Neuron (in vitro differentiated cells): ENCODE results near the gene PLB1.

Experiments
- H2AFZ ChIP-seq: one replicate; pipeline ENCODE4 v1.6.1; 2013; ENCODE audit warnings: low read depth, mild to moderate bottlenecking, inconsistent platforms, low read length, moderate library complexity
- H3K27me3 ChIP-seq: one replicate; pipeline ENCODE4 v1.6.1; 2013; ENCODE audit warnings: low read length; ENCODE audit not compliant: insufficient read depth
- H3K36me3 ChIP-seq: one replicate; pipeline ENCODE4 v1.6.1; 2013; ENCODE audit warnings: low read length; ENCODE audit not compliant: insufficient read depth
- H3K4me1 ChIP-seq: one replicate; pipeline ENCODE4 v1.6.1; 2013; ENCODE audit warnings: low read length; ENCODE audit not compliant: insufficient read depth
- H3K4me3 ChIP-seq: 2 replicates; pipeline ENCODE4 v1.5.1; 2013; ENCODE audit warnings: mild to moderate bottlenecking, low read length, moderate library complexity
- H3K9me3 ChIP-seq: one replicate; pipeline ENCODE4 v1.6.1; 2013; ENCODE audit warnings: low read length

Gene PLB1

DNA sequence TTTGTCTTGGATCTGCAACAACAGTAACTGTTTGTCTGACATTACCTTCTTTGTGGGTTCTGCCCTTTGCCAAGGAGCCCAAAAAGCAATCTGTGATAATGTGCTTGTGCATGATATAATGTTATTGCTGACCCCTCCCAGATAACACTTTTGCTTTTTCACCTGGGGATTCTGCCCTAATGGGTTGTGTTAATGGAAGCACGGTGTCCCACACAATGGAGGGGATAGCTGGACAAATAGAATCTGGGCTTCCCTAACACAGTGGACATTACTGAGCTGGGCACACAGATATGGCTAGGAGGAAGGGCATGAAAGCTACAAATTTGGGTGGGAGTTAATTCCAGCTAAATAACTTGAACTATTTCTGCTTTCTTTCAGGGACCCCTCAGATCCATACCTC lies 20.6 kb downstream of the PLB1 start:
- no peaks in the 10 kb centered on the region for H3K9me3 ChIP-seq

DNA sequence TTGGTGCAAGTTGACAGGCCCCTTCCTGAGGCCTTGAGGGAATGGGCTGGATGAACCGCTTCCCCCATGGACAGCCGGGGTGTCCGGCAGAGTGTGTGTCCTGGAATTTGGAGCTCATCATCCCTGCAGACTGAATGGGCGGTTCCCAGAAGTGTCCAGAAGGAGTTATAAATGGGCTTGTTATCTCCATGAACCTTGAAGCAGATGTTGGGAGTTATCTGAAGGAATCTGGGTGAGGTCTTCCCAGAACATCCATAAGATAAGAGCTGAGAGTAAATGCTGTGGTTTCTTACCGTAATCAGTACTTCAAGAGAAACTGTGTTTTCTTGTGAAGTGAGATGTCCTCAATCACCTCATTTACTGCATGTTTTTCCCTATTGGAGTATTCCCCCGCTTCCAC lies 21.1 kb downstream of the PLB1 start:
- peaks cover 1% of the 10 kb centered on the region for H3K4me1 ChIP-seq
- H2AFZ ChIP-seq: no peak overlapping the region
- peaks cover 4% of the 10 kb centered on the region for H3K27me3 ChIP-seq
- H3K36me3 ChIP-seq: no peaks in the 10 kb centered on the region
- no peak overlapping the region for H3K4me3 ChIP-seq
- no peaks in the 10 kb centered on the region for H3K9me3 ChIP-seq

More for the DNA sequence above, 20.6 kb downstream of the PLB1 start:
- Histone ChIP-seq H3K27me3 (peaks cover 4% of the 10 kb centered on the region), H3K4me3 (no peak overlapping the region), H2AFZ (no peak overlapping the region), H3K4me1 (no peaks in the 10 kb centered on the region), H3K36me3 (no peaks in the 10 kb centered on the region)

DNA sequence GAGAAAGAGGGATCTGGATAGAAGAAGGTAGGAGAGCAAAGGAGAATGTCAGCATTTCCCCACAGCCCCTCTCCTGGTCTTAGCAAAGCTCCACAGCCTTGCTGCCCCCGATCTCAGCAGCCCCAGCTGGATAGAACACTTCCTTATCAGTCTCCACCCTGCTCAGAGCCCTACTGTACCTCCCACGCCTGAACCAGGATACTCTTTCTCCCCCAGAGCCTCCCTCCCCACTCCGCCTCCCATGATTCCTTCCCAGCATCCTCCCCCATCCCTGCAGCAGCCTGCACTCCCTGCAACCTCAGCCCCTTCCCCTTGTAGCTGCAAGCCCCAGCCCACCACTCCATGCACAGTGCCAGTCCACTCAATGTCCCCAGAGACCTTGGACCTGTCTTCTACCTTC lies 25.8 kb downstream of the PLB1 start:
- Histone ChIP-seq H3K9me3 (no peaks in the 10 kb centered on the region), H3K4me1 (peaks cover 18% of the 10 kb centered on the region), H3K36me3 (no peaks in the 10 kb centered on the region), H3K27me3 (peaks cover 11% of the 10 kb centered on the region), H2AFZ (no peak overlapping the region), H3K4me3 (no peak overlapping the region)

DNA sequence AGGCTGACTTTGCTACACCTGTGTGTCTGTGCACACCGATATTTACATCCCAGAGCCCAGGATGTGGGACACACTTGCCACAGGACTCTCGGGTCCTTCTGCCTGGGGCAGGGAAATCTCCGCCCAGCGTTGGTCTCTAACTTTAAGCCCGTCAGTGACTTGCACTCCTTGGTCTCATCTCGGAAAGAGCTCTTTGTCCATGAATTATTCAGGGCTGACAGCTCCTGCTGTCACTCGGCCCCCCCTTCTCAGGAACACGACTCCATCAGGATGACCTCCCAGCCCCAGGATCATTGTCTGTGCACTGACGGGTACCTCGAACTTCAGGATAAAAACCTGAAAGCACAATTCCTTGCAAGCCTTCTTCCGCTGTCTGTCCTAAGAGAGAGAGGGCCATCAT lies 26.6 kb downstream of the PLB1 start:
- Histone ChIP-seq H3K4me1 (peaks cover 18% of the 10 kb centered on the region), H3K27me3 (peaks cover 11% of the 10 kb centered on the region), H2AFZ (no peak overlapping the region), H3K36me3 (no peaks in the 10 kb centered on the region), H3K4me3 (no peak overlapping the region), H3K9me3 (no peaks in the 10 kb centered on the region)

DNA sequence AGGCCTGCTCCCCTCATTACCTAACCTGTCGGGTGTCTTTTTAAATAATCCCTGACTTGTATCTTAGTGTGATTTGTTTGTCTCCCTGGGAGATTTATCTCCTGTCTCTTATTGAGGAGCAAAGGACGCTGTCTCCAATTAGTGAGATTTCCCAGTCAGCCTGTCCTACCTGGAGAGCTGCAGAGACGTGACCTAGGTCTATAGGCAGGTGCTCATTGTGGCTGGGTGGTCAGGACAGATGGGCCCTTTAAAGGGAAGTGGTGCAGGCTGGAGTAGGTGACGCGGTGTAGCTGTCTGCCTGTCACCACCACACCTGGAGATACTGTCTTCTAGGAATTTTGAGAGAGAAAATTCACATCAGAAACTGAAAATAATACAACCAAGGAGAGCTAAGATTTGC lies 28.0 kb downstream of the PLB1 start:
- no peaks in the 10 kb centered on the region for H3K36me3 ChIP-seq
- H3K27me3 ChIP-seq: peaks cover 11% of the 10 kb centered on the region

DNA sequence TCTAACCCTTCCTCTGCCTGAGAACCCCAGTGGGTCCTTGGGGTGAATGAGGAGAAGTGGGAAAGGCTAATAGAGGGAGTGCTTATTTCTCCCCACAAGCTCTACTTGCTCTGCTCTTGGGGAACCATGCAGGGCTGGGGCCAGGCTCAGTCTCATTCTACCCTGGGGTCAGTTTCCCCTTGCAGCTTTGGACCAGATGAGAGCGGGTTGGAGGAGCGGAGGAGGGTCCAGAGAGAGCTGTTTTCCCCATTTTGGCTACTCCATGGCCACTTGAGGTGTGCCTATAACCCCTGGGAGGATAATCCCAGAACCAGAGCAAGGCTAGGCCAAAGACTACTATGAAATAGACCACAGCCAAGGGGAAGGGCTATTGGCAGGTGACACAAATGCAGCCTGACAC lies 29.6 kb downstream of the PLB1 start:
- peaks cover 23% of the 10 kb centered on the region for H3K4me1 ChIP-seq
- H3K36me3 ChIP-seq: no peaks in the 10 kb centered on the region
- H2AFZ ChIP-seq: no peak overlapping the region
- peaks cover 11% of the 10 kb centered on the region for H3K27me3 ChIP-seq
- no peaks in the 10 kb centered on the region for H3K9me3 ChIP-seq
- H3K4me3 ChIP-seq: no peak overlapping the region

More for the DNA sequence above, 28.0 kb downstream of the PLB1 start:
- no peaks in the 10 kb centered on the region for H3K9me3 ChIP-seq
- no peak overlapping the region for H2AFZ ChIP-seq
- H3K4me3 ChIP-seq: no peak overlapping the region
- H3K4me1 ChIP-seq: peaks cover 23% of the 10 kb centered on the region

DNA sequence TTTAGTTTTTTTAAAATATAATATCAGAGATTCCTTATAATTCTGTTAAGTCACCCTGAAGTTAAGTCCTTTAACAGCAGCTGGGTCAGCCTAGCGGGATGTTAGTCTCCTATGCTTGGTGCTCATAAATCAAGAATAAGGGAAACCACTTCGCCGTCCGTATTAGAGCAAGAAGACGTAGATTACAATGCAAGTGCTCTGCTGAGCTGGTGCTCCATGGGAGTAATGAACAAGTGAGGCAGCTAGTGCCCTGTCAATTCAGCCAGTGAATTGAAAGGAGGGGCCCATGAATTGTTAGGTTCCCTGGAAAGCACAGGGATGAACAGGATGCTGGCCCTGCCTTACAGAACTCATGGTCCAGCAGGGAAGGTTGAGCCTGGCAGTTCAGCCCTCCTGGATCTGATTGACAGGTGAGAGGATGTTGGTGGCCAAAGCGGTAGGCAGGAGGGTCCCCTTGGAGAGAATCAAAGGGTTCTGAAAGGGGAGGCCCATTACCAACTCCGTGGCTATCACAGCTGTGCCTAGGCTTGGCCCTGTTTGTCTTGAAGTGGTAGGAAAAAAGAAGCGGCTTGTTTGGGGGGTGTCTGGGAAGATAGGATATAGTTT lies 30.8 kb downstream of the PLB1 start:
- peaks cover 11% of the 10 kb centered on the region for H3K27me3 ChIP-seq

DNA sequence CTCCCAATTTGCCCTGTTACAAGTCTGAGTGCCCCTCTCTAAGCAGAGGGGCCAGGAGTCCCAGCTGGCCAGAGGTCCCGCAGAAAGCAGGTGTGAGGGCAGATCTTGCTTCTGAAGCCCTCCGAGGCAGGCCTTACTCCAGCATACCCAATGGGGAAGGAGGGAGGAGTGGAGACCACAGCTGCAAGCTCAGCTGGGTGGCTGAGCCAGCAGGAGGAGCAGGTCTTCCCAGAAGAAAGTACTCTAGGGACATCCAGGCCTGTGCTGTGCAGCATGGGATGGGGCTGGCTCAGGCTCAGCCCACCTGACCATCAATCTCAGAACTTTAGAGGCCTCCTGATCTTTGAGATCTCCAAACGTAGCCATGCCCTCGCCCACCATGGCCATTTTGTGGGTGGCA lies 31.3 kb downstream of the PLB1 start:
- H3K36me3 ChIP-seq: no peaks in the 10 kb centered on the region
- no peaks in the 10 kb centered on the region for H3K9me3 ChIP-seq
- no peak overlapping the region for H3K4me3 ChIP-seq
- H3K4me1 ChIP-seq: peaks cover 19% of the 10 kb centered on the region
- H2AFZ ChIP-seq: no peak overlapping the region
- H3K27me3 ChIP-seq: peaks cover 11% of the 10 kb centered on the region

More for the DNA sequence above, 30.8 kb downstream of the PLB1 start:
- no peaks in the 10 kb centered on the region for H3K9me3 ChIP-seq
- H3K4me1 ChIP-seq: peaks cover 23% of the 10 kb centered on the region
- no peak overlapping the region for H2AFZ ChIP-seq
- no peak overlapping the region for H3K4me3 ChIP-seq
- no peaks in the 10 kb centered on the region for H3K36me3 ChIP-seq

DNA sequence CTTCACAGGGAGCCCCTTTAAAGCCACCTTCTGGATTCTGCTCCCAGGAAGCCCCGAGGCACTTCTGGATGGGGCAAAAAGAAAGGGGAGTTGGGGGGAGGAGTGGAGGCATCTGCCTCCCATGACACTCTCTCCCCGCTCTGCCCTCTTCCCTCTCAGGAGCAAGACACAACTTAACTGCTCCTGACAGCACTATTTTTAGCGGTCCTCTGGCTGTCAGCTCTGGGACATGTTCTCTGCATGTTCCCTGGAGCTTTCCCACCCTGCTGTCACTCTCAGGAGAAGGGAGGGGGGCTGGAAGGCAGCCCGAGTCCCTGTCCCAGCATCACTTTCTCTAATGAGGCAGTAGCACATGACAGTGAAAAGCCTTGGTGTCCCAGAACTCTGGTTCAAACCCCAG lies 32.3 kb downstream of the PLB1 start:
- Histone ChIP-seq H3K4me3 (no peak overlapping the region), H3K9me3 (no peaks in the 10 kb centered on the region), H3K4me1 (peaks cover 10% of the 10 kb centered on the region), H3K36me3 (no peaks in the 10 kb centered on the region), H3K27me3 (peaks cover 11% of the 10 kb centered on the region), H2AFZ (no peak overlapping the region)

DNA sequence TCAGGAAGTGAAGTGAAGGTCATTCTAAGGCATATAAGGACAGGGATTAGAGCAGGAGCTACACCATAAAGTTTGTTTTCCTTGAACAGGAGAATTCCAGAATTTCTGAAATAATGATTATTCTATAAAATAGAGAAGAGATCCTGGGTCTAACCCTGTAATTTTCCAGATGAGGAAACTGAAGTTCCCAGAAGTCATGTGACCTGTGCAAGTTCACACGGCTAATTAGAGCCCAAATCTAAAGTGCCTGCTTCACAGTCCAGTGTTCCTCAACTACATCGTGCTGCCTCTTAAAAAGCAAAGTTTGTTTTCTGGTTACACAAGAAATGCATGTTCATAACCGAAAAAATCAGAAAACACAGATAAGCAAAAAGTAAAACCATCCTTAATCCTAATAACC lies 34.9 kb downstream of the PLB1 start:
- Histone ChIP-seq H3K9me3 (no peaks in the 10 kb centered on the region), H3K4me3 (no peak overlapping the region), H3K27me3 (peaks cover 1% of the 10 kb centered on the region), H3K4me1 (peaks cover 5% of the 10 kb centered on the region), H3K36me3 (no peaks in the 10 kb centered on the region), H2AFZ (no peak overlapping the region)

DNA sequence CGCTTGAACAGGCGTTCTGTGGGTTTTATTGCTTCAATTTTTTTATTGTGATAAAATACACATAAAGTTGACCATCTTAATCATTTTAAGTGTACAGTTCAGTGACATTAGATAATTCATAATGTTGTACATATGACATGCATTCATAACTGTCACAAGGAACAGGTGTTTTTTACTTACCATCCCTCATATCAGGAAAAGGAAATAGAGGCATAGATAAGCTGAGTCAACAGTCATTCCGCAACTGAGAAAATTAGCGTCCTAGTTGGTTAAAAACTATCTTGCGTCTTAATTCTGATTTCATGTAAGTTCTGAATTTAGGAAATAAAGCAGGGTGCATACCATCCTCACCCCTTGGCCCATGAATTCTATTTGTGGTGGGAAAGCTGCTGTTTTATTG lies 36.5 kb downstream of the PLB1 start:
- Histone ChIP-seq H3K4me1 (peaks cover 5% of the 10 kb centered on the region), H3K36me3 (no peaks in the 10 kb centered on the region), H3K4me3 (no peak overlapping the region), H3K9me3 (no peaks in the 10 kb centered on the region), H3K27me3 (no peaks in the 10 kb centered on the region), H2AFZ (no peak overlapping the region)

DNA sequence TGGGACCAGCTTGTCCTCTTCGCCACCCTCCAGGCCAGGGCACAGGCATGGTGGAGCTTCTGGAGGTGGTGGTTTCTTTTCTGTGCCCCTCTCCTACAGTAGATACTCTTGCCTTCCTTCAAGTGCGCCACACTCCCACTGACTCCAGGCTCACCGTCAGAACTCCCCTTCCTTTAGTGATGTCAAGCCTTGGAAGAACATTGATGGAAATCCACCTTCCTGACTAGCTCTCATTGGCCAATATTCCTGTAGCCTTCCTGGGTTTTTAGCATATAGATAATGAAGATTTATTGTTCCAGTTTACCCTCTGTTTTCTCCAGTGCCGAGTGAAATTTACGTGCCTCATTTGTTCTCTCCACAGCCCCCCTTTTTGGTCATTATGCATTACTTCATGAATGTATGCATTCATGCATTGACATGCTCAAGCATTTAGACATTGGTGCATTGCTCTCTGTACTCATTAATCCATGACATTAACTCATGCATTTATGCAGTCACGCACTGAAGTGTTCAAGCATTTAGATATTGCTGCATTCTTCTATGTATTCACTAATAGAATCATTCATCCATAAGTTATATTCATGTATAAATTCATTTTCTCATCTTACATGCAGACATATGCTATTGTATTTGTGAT lies 37.3 kb downstream of the PLB1 start:
- H3K36me3 ChIP-seq: no peaks in the 10 kb centered on the region
- H3K9me3 ChIP-seq: no peaks in the 10 kb centered on the region
- no peaks in the 10 kb centered on the region for H3K27me3 ChIP-seq
- H2AFZ ChIP-seq: no peak overlapping the region
- H3K4me1 ChIP-seq: peaks cover 2% of the 10 kb centered on the region
- H3K4me3 ChIP-seq: no peak overlapping the region

DNA sequence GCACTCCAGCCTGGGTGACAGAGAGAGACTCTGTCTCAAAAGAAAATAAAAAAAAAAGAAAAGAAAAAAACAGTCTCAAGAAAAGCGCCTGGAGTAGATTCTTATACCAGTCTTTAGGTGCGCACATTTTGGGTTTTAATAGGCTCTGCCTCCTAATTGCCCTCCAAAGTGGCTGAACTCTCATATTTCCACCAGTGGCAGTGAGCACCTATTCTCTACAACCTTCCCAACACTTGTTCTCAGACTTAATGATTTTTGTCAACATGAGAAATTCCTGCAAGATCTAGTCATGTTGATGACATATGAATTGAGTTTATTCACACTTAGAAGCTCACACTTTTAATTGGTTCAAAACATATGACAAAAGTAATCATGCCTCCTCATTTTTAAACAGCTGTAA lies 39.0 kb downstream of the PLB1 start:
- no peaks in the 10 kb centered on the region for H3K27me3 ChIP-seq
- H2AFZ ChIP-seq: no peak overlapping the region
- H3K9me3 ChIP-seq: no peaks in the 10 kb centered on the region
- H3K4me3 ChIP-seq: no peak overlapping the region
- H3K4me1 ChIP-seq: no peaks in the 10 kb centered on the region
- no peaks in the 10 kb centered on the region for H3K36me3 ChIP-seq

DNA sequence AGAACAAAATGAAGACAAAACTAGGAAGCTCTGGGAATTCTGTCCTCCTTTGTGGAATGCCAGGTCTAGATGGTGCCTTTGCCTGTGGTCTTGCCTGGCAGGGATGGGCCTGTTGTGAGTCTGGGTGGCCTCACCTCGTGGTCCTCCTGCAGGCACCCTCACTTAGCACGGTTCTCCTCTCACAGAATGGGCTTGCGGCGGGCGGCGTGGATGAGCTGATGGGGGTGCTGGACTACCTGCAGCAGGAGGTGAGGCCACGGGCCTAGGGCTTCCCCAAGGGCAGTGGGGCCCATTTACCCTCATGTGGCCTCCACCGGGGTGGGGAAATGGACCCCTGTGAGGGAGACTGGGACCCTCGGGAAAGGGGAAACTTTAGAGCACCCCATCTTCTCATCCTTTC lies 42.3 kb downstream of the PLB1 start:
- H3K36me3 ChIP-seq: no peaks in the 10 kb centered on the region
- no peaks in the 10 kb centered on the region for H3K27me3 ChIP-seq
- no peaks in the 10 kb centered on the region for H3K4me1 ChIP-seq
- no peaks in the 10 kb centered on the region for H3K9me3 ChIP-seq
- no peak overlapping the region for H2AFZ ChIP-seq
- no peak overlapping the region for H3K4me3 ChIP-seq
